NCI-H510A (cell line): ENCODE data around the gene TMTC3.
"Not testable (repeated sequence)": the region's sequence is repeated elsewhere in the genome, so short reads cannot be mapped to it uniquely, and the experiment has no call there.

Experiments used
- DNase-seq: peaks from one replicate; lab custom pipeline; 2025; lab: John Stamatoyannopoulos, UW

TMTC3 gene

GRCh38 chr12:88141774-88142609, at the start of gene TMTC3, which contains the start of gene CEP290:
TSS of gene TMTC3 (plus strand) at chr12:88142307. CDS start at chr12:88148316, 6,009 bp downstream.
TSS of gene CEP290 (minus strand) at chr12:88142088. CDS start at chr12:88141307, 781 bp downstream.
- DNase-seq = peak; percentile 97

GRCh38 chr12:88092771-88093170, 49.3 kb upstream of the TMTC3 start:
- DNase-seq = no peak

- no peak for DNase-seq
Observed at GRCh38 chr12:88093573-88093972, 48.5 kb upstream of the TMTC3 start.

GRCh38 chr12:88108021-88108420, 34.1 kb upstream of the TMTC3 start:
- DNase-seq = no peak

GRCh38 chr12:88111074-88111652, 30.9 kb upstream of the TMTC3 start:
- no peak for DNase-seq

GRCh38 chr12:88113871-88114270, 28.2 kb upstream of the TMTC3 start:
- DNase-seq = no peak

GRCh38 chr12:88122666-88123065, 19.4 kb upstream of the TMTC3 start:
- no peak for DNase-seq

GRCh38 chr12:88127099-88127498, 15.0 kb upstream of the TMTC3 start:
- no peak for DNase-seq

GRCh38 chr12:88127855-88128254, 14.3 kb upstream of the TMTC3 start:
- no peak for DNase-seq

GRCh38 chr12:88132392-88132791, 9.7 kb upstream of the TMTC3 start:
- no peak for DNase-seq

- DNase-seq = not testable (repeated sequence)
Observed at GRCh38 chr12:88133181-88133580, 8.9 kb upstream of the TMTC3 start.

GRCh38 chr12:88139711-88140110, 2.4 kb upstream of the TMTC3 start:
- not testable (repeated sequence) for DNase-seq

GRCh38 chr12:88141425-88141773, 708 bp upstream of the TMTC3 start:
- no peak for DNase-seq

GRCh38 chr12:88142610-88142991, 494 bp downstream of the TMTC3 start:
- no peak for DNase-seq

GRCh38 chr12:88144037-88144436, 1.9 kb downstream of the TMTC3 start:
- DNase-seq = no peak

- DNase-seq = no peak
Observed at GRCh38 chr12:88144546-88145468, 2.7 kb downstream of the TMTC3 start.

GRCh38 chr12:88145567-88146505, 3.7 kb downstream of the TMTC3 start:
- no peak for DNase-seq

GRCh38 chr12:88150063-88150462, 8.0 kb downstream of the TMTC3 start:
- DNase-seq = no peak

GRCh38 chr12:88153959-88154358, 11.9 kb downstream of the TMTC3 start:
- DNase-seq = no peak

GRCh38 chr12:88156075-88156654, 14.1 kb downstream of the TMTC3 start:
- DNase-seq = no peak

- DNase-seq = no peak
Observed at GRCh38 chr12:88163371-88163770, 21.3 kb downstream of the TMTC3 start.
